AG09309 (cell line): ENCODE results near the gene C19orf12.
"Not testable (repeated sequence)": the region's sequence is repeated elsewhere in the genome, so short reads cannot be mapped to it uniquely, and the experiment has no call there.

Source experiments
- DNase-seq: peaks from one replicate; pipeline ENCODE4 v3.0.0-alpha.2; 2010; ENCODE audit warnings: low read depth
- H3K4me3 ChIP-seq: 2 replicates; pipeline ENCODE4 v1.5.1; 2011; ENCODE audit warnings: mild to moderate bottlenecking, low read depth, low read length, moderate library complexity; ENCODE audit not compliant: control insufficient read depth
- CTCF ChIP-seq: IDR thresholded peaks from 2 replicates; pipeline ENCODE4 v1.5.1; 2011; ENCODE audit warnings: mild to moderate bottlenecking, low read depth, low read length, inconsistent platforms; ENCODE audit not compliant: insufficient read depth, control insufficient read depth; ENCODE audit errors: missing control alignments

C19orf12 gene

GRCh38 chr19:29672319-29672932, 42.6 kb downstream of the C19orf12 start:
- H3K4me3 ChIP-seq = no peak overlapping the region
- no peak for TF ChIP-seq CTCF
- no peak for DNase-seq

GRCh38 chr19:29671393-29672160, 43.5 kb downstream of the C19orf12 start:
- DNase-seq = no peak
- no peak overlapping the region for H3K4me3 ChIP-seq
- peak; percentile 19 for TF ChIP-seq CTCF

- not testable (repeated sequence) for H3K4me3 ChIP-seq, DNase-seq
These were observed 44.1 kb downstream of the C19orf12 start for GRCh38 chr19:29671026-29671392.

- H3K4me3 ChIP-seq = no peak overlapping the region
- no peak for TF ChIP-seq CTCF
- no peak for DNase-seq
These were observed 44.8 kb downstream of the C19orf12 start for GRCh38 chr19:29670255-29670654.

GRCh38 chr19:29668746-29669609, 46.1 kb downstream of the C19orf12 start:
- H3K4me3 ChIP-seq = no peak overlapping the region
- no peak for DNase-seq
- peak; percentile 36 for TF ChIP-seq CTCF

GRCh38 chr19:29667901-29668341, 47.1 kb downstream of the C19orf12 start:
- DNase-seq = no peak
- no peak for TF ChIP-seq CTCF
- no peak overlapping the region for H3K4me3 ChIP-seq
